ENCODE measurements around the gene CACNA1I. TPM values are rescaled to one million over a fixed set of nuclear protein-coding genes. Genes with fewer than 3 reads are reported as not detected.

The CACNA1I gene
- total RNA-seq, 1 donor from 2014 or later = 0.03 TPM

GRCh38 chr22:39634530-39635405 is 64.2 kb downstream of the CACNA1I start:
- DNase-seq (ENCODE audit: low spot score) = no peak
- intact Hi-C loops (cut with DNase I) = no loop called here

GRCh38 chr22:39635719-39636118 is 65.2 kb downstream of the CACNA1I start:
- DNase-seq (ENCODE audit: low spot score) = no peak
- intact Hi-C loops (cut with DNase I) = no loop called here

- no peak for DNase-seq (ENCODE audit: low spot score)
Measured at GRCh38 chr22:39638958-39639357, 68.4 kb downstream of the CACNA1I start.

GRCh38 chr22:39641660-39642310 is 71.2 kb downstream of the CACNA1I start:
- intact Hi-C loops (cut with DNase I) = no loop called here
- DNase-seq (ENCODE audit: low spot score) = no peak

More at GRCh38 chr22:39638958-39639357, 68.4 kb downstream of the CACNA1I start:
- intact Hi-C loops (cut with DNase I) = no loop called here

- intact Hi-C loops (cut with DNase I) = no loop called here
- no peak for DNase-seq (ENCODE audit: low spot score)
Measured at GRCh38 chr22:39643311-39644083, 72.9 kb downstream of the CACNA1I start.

- no peak for DNase-seq (ENCODE audit: low spot score)
- intact Hi-C loops (cut with DNase I) = no loop called here
Measured at GRCh38 chr22:39645532-39645931, 75.0 kb downstream of the CACNA1I start.

- intact Hi-C loops (cut with DNase I) = no loop called here
- DNase-seq (ENCODE audit: low spot score) = no peak
Measured at GRCh38 chr22:39646398-39647063, 76.0 kb downstream of the CACNA1I start.

GRCh38 chr22:39647836-39648629 is 77.5 kb downstream of the CACNA1I start:
- intact Hi-C loops (cut with DNase I) = no loop called here
- no peak for DNase-seq (ENCODE audit: low spot score)

- intact Hi-C loops (cut with DNase I) = no loop called here
- no peak for DNase-seq (ENCODE audit: low spot score)
Measured at GRCh38 chr22:39648630-39648950, 78.0 kb downstream of the CACNA1I start.

GRCh38 chr22:39649500-39650089 is 79.0 kb downstream of the CACNA1I start:
- DNase-seq (ENCODE audit: low spot score) = no peak
- intact Hi-C loops (cut with DNase I) = no loop called here

GRCh38 chr22:39651053-39651996 is 80.8 kb downstream of the CACNA1I start:
- intact Hi-C loops (cut with DNase I) = no loop called here
- DNase-seq (ENCODE audit: low spot score) = no peak

GRCh38 chr22:39652990-39653786 is 82.6 kb downstream of the CACNA1I start:
- intact Hi-C loops (cut with DNase I) = no loop called here
- DNase-seq (ENCODE audit: low spot score) = no peak

- intact Hi-C loops (cut with DNase I) = no loop called here
- DNase-seq (ENCODE audit: low spot score) = no peak
Measured at GRCh38 chr22:39653787-39654077, 83.2 kb downstream of the CACNA1I start.

GRCh38 chr22:39654131-39654926 is 83.8 kb downstream of the CACNA1I start:
- no peak for DNase-seq (ENCODE audit: low spot score)
- intact Hi-C loops (cut with DNase I) = no loop called here

GRCh38 chr22:39655004-39655579 is 84.5 kb downstream of the CACNA1I start:
- DNase-seq (ENCODE audit: low spot score) = no peak
- intact Hi-C loops (cut with DNase I) = no loop called here

- no peak for DNase-seq (ENCODE audit: low spot score)
- intact Hi-C loops (cut with DNase I) = no loop called here
Measured at GRCh38 chr22:39655831-39656230, 85.3 kb downstream of the CACNA1I start.

Measured in cardiac septum (tissue), 1 donor.